ENCODE data around the gene SLC2A4RG. TPM values are rescaled to one million over a fixed set of nuclear protein-coding genes. Genes with fewer than 3 reads are reported as not detected.

The SLC2A4RG gene
- total RNA-seq, 1 donor from 2014 or later = 12.0 TPM

GRCh38 chr20:63708301-63709148 lies 31.1 kb upstream of the SLC2A4RG start:
- Histone ChIP-seq H3K27me3 (no peaks in the 10 kb centered on the region), H3K9me3 (ENCODE audit: low read depth) (no peaks in the 10 kb centered on the region), H4K20me1 (ENCODE audit: low read depth) (peaks cover 22% of the 10 kb centered on the region), H3K36me3 (peaks cover 22% of the 10 kb centered on the region), H3K4me1 (peaks cover 6% of the 10 kb centered on the region), H3K9ac (peak overlapping the region; percentile 76), H3K79me2 (ENCODE audit: low read depth) (peaks cover 76% of the 10 kb centered on the region), H3F3A (ENCODE audit: low read depth) (no peaks in the 10 kb centered on the region), H2AFZ (replicated peaks) (no peak overlapping the region), H3K27ac (no peak overlapping the region), H3K4me2 (peak overlapping the region; percentile 100), H3K4me3 (peak overlapping the region; percentile 79)
- Mint-ChIP-seq H3K27me3 (ENCODE audit: insufficient read depth, low read depth) (peaks cover 5% of the 10 kb centered on the region), H3K9me3 (peaks cover 7% of the 10 kb centered on the region), H3K27ac (no peak overlapping the region), H3K36me3 (peaks cover 38% of the 10 kb centered on the region), H3K4me3 (peak overlapping the region; percentile 84), H3K4me1 (peaks cover 22% of the 10 kb centered on the region)
- peak; percentile 54 for DNase-seq (ENCODE audit: low spot score)
- TF ChIP-seq EZH2phosphoT487 (IDR thresholded peaks at IDR 0.05) (no peak), EZH2 (IDR thresholded peaks at IDR 0.05) (no peak), CTCF (IDR thresholded peaks at IDR 0.05) (no peak)

- peaks cover 10% of the 10 kb centered on the region for H3K9me3 Mint-ChIP-seq
- TF ChIP-seq EZH2phosphoT487 (IDR thresholded peaks at IDR 0.05) (no peak), EZH2 (IDR thresholded peaks at IDR 0.05) (no peak), CTCF (IDR thresholded peaks at IDR 0.05) (no peak)
- Histone ChIP-seq H3K4me1 (peaks cover 6% of the 10 kb centered on the region), H3K4me2 (peak overlapping the region; percentile 100), H4K20me1 (ENCODE audit: low read depth) (peaks cover 22% of the 10 kb centered on the region), H3K27ac (no peak overlapping the region), H3K9ac (no peak overlapping the region), H3K36me3 (peaks cover 22% of the 10 kb centered on the region), H3K27me3 (no peaks in the 10 kb centered on the region), H3K79me2 (ENCODE audit: low read depth) (peaks cover 82% of the 10 kb centered on the region), H3F3A (ENCODE audit: low read depth) (no peaks in the 10 kb centered on the region), H3K9me3 (ENCODE audit: low read depth) (no peaks in the 10 kb centered on the region), H3K4me3 (peak overlapping the region; percentile 79), H2AFZ (replicated peaks) (no peak overlapping the region)
- peaks cover 22% of the 10 kb centered on the region for H3K4me1 Mint-ChIP-seq
- H3K27me3 Mint-ChIP-seq (ENCODE audit: insufficient read depth, low read depth) = peaks cover 5% of the 10 kb centered on the region
- DNase-seq (ENCODE audit: low spot score) = no peak
- H3K4me3 Mint-ChIP-seq = peak overlapping the region; percentile 84
- H3K27ac Mint-ChIP-seq = no peak overlapping the region
- H3K36me3 Mint-ChIP-seq = peaks cover 41% of the 10 kb centered on the region
These were observed 30.4 kb upstream of the SLC2A4RG start for GRCh38 chr20:63709149-63709527.

GRCh38 chr20:63711085-63711645 lies 28.4 kb upstream of the SLC2A4RG start:
- Mint-ChIP-seq H3K4me3 (peak overlapping the region; percentile 33), H3K27ac (no peak overlapping the region), H3K27me3 (ENCODE audit: insufficient read depth, low read depth) (peaks cover 5% of the 10 kb centered on the region), H3K36me3 (peaks cover 49% of the 10 kb centered on the region), H3K9me3 (peaks cover 22% of the 10 kb centered on the region), H3K4me1 (peaks cover 22% of the 10 kb centered on the region)
- no peak overlapping the region for H2AFZ ChIP-seq (replicated peaks)
- no peaks in the 10 kb centered on the region for H3K9me3 ChIP-seq (ENCODE audit: low read depth)
- no peak overlapping the region for H3K4me3 ChIP-seq
- peaks cover 95% of the 10 kb centered on the region for H3K79me2 ChIP-seq (ENCODE audit: low read depth)
- no peaks in the 10 kb centered on the region for H3F3A ChIP-seq (ENCODE audit: low read depth)
- peaks cover 22% of the 10 kb centered on the region for H3K36me3 ChIP-seq
- peaks cover 18% of the 10 kb centered on the region for H4K20me1 ChIP-seq (ENCODE audit: low read depth)
- no peak overlapping the region for H3K4me2 ChIP-seq
- H3K27ac ChIP-seq = no peak overlapping the region
- DNase-seq (ENCODE audit: low spot score) = no peak
- TF ChIP-seq EZH2 (IDR thresholded peaks at IDR 0.05) = no peak
- no peak for TF ChIP-seq EZH2phosphoT487 (IDR thresholded peaks at IDR 0.05)
- no peak overlapping the region for H3K9ac ChIP-seq
- peaks cover 6% of the 10 kb centered on the region for H3K4me1 ChIP-seq
- no peaks in the 10 kb centered on the region for H3K27me3 ChIP-seq
